GM12873 (cell line): ENCODE results near the gene TTLL10.

Source experiments
- TF ChIP-seq, protein P1 (sequence below): IDR thresholded peaks from 2 replicates; pipeline ENCODE4 v1.5.1; 2012; ENCODE audit warnings: low read depth, mild to moderate bottlenecking, moderate library complexity, low read length, control low read depth; ENCODE audit not compliant: insufficient read depth; ENCODE audit errors: missing control alignments

The TTLL10 gene

DNA sequence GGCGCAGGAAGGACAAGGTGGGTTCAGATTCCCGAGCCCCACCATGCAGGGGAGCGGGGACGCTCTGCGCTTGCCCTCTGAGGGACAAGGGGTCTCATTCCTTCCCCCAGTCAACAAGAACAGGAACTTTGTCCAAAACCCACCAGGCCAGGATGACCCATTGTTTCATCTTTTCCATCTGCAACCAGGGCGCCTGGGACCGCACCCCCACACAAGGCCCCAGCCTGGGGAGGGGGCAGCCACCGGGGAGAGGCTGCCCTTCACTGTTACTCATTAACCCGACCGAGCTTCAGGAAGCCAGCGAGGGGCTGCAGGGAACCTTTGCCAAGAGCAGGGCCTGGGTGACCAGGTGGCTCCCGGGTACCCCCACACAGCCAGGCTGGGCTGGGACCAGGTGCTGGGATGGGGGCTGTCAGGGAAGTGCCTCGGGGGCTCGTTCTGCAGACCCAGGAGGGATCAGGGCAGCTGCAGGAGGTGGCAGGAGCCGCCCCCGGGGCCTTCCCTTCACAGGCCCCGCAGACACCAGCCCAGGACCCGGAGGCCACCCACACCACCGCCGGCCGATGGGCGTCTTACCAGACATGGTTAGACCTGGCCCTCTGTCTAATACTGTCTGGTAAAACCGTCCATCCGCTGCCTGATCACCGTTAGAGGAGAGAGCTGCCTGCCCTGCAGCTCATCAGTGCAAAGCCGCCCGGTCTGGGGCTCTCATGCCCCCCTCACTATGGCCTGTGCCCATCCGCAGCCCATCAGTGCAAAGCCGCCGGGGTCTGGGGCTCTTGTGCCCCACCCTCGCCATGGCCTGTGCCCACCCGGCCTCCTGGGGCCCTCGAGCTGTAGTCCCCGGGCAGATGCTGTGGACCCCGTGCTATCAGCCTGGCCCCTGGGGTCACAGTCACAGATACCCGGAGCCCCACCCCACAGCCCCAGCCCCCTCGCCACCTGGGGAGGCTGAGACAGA, 4.9 kb upstream of the TTLL10 start:
- TF ChIP-seq, protein P1, sequence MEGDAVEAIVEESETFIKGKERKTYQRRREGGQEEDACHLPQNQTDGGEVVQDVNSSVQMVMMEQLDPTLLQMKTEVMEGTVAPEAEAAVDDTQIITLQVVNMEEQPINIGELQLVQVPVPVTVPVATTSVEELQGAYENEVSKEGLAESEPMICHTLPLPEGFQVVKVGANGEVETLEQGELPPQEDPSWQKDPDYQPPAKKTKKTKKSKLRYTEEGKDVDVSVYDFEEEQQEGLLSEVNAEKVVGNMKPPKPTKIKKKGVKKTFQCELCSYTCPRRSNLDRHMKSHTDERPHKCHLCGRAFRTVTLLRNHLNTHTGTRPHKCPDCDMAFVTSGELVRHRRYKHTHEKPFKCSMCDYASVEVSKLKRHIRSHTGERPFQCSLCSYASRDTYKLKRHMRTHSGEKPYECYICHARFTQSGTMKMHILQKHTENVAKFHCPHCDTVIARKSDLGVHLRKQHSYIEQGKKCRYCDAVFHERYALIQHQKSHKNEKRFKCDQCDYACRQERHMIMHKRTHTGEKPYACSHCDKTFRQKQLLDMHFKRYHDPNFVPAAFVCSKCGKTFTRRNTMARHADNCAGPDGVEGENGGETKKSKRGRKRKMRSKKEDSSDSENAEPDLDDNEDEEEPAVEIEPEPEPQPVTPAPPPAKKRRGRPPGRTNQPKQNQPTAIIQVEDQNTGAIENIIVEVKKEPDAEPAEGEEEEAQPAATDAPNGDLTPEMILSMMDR: no peak

DNA sequence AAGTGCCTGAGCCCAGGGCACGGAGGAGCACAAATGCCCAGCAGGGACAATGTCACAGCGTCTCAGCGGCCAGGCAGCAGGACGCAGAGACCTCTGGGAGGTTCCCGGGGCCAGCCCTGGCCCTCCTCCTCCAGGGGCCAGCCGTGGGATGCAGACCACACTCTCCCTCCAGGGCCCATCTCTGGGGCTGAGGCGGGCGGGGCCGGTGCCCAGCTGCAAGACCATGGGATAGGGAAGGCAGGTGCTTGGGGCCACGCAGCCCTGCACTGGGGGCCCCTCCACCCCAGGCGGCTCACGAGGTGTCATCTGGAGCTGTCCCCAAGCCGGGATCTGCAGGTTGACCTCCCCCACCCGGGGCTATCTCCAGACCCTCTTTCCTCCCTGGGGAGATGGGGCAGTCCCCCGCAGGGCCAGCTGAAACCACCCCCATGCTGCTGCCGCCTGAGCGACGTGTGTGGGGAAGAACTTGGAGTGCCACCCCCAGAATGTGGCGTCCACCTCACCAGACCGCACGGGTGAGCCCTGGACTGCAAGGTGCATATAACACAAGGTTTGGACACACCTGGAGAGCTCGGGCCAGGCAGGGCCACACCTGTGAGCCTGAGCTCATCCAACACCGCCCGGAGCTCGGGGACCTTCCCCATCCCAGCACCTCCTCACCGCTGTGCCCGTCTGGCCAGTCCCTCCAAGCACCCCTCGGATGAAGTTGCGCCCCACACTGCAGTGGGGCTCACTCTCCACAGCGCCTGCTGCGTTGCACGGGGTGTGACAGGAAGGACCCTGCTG, 4.1 kb upstream of the TTLL10 start:
- TF ChIP-seq, protein P1: no peak

DNA sequence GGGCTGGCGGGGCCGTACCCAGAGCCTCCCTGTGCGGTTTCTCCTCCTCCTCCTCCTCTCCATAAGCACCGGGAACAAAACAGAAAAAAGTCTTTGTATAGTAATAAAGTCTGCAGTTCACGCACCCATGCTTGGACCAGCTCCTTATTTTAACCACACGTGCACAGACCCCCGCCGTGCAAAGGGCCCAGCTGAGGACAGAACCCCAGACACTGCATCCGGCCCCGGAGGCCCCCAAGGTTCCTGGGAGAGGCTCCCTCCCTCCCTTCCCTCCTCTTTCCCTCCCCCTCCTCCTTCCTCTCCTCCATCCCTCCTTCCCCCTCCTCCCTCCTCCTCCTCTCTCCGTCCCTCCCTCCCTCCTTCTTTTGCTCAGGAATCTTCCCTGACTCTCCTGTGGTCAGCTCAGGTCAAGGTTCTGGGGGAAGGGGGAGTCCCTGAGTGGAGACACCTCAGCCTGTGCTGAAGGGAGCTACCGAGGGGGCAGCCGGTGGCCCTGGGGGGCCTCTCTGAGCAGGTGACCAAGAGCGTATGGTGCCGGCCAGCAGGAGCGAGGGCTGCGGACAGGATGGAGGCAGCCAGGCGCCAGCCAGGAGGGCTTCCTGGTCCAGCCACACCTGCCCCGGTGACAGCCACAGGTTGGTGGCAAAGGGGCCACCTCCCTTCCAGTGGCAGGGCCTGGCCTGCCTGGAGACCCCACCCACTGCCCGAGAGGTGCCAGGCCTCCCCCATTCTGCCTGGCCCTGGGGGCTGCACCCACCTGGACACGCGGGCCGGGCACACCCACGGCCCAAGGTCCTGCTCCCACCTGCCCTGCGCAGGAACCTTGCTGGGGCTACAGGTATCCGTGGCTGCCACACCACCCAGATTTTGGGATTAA, 3.2 kb upstream of the TTLL10 start:
- TF ChIP-seq, protein P1: no peak

DNA sequence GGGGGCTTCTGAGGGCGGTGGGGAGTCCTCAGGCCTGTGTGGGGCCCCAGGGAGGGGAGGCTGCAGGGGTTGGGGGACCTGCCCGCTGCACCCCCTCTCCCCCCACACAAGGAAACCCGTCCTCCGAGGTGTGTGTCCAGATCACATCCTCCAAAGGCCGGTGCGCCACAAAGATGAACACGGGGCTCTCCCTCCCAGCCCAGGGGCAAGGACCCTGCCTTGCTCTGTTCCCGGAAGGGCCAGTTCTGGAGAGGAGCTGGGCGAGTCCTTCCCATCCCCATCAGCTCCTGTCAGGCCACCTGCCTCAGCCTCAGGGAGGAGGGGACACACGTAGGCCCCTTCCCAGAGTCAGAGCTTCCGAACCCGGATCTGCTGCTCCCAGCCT, 2.5 kb upstream of the TTLL10 start:
- TF ChIP-seq, protein P1: no peak

DNA sequence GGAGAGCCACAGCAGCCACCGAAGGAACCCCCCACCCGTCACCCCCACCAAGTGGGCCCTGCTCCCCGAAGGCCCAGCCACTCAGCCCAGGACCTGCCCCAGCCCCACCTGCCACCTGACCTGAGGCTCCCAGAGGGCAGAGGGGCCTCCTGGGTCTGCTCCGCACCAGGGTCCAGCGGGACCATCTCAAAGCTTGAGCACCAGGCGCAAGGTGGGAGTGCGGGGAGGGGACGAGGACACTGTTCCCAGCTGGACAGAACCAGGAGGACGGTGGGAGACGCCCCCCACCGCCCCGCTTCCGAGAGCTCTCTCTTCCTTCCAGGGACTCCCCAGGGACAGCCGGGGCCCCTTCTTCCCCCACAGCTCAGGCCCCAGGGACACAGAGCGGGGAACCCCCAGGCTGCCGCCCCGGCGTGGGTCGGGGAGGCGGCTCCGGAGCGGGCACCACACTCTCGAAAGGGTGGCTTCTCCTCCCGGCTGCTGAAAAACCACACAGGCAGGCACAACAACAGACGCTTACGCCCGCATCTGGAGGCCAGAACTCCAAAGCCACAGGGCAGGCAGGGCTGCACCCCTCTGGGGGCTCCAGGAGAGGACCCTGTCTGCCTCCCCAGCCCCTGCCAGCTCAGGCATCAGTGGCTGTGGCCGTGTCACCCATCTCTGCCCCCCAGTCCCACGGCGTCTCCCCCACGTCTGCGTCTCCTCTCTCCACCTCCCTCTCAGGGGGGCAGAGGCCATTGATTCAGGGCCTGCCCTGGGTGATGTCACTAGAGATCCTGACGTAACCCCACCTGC, 1.9 kb upstream of the TTLL10 start:
- TF ChIP-seq, protein P1: no peak

DNA sequence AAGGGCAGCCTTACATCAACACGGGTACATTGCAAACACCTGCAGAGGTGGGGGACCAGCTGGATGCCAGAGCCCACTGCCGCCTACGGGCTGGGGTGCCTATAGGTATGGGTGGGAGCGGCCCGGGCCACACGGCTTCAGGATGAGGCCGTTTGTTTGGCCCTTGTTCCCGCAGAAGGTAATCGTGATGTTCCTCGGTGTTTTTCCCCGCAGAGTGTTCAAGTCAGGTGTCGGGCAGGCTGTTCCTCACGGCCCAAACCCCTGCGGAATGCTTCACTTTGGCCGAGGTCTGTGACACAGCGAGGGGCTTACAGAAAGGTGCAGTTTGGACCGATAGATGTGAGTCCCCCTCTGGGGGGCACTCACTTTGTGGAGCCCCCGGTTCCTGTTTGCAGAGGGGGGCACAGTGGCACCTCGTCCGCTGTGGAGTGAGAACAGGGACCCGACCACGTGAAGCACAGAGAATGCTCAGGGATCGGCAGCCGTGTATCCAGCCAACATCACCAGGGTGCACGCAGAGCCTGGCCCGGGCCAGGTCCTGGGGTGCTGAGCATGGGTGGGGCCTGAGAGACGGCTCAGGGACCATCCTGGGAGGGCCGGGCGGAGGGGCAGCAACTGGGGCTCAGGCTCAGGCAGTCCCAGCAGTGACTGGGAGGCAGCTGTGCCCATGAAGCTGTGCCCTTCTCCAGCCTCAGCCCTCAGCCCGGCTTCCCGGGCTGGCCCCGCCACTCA, 453 bp upstream of the TTLL10 start:
- TF ChIP-seq, protein P1: no peak
